Chondrocyte (in vitro differentiated cells): Measurements from ENCODE around the gene TRMT1. TPM values are rescaled to one million over a fixed set of nuclear protein-coding genes. Genes with fewer than 3 reads are reported as not detected.
A peak's percentile ranks its signal among the peaks of the same experiment; 100 is the strongest.

Experiments used
- DNase-seq: peaks from one replicate; pipeline ENCODE4 v3.0.0; 2021; ENCODE audit warnings: mixed read lengths, low spot score
- H3K27ac Mint-ChIP-seq: one replicate; pipeline ENCODE4 v1.8.0; 2021; ENCODE audit warnings: mild to moderate bottlenecking, moderate library complexity, mixed read lengths; ENCODE audit not compliant: unreplicated experiment
- H3K27me3 Mint-ChIP-seq: 2 replicates; pipeline ENCODE4 v1.8.0; 2021; ENCODE audit warnings: low read depth, mixed read lengths
- H3K36me3 Mint-ChIP-seq: 2 replicates; pipeline ENCODE4 v1.8.0; 2021; ENCODE audit warnings: low read depth, mixed read lengths
- H3K4me1 Mint-ChIP-seq: 2 replicates; pipeline ENCODE4 v1.8.0; 2021; ENCODE audit warnings: low read depth, mild to moderate bottlenecking, mixed read lengths
- H3K4me3 Mint-ChIP-seq: one replicate; pipeline ENCODE4 v1.8.0; 2021; ENCODE audit warnings: mild to moderate bottlenecking, moderate library complexity, mixed read lengths; ENCODE audit not compliant: unreplicated experiment
- H3K9me3 Mint-ChIP-seq: 2 replicates; pipeline ENCODE4 v1.8.0; 2021; ENCODE audit warnings: low read depth, mixed read lengths
- total RNA-seq: library from RNA; stranded (reverse); gene quantifications from 3 replicates; pipeline ENCODE4 v1.2.1, GENCODE V29; 2021
- TF ChIP-seq, protein P1 (sequence below): fragments of 200-600 bp; sonication (generic); IDR thresholded peaks from 2 replicates; pipeline ENCODE4 v1.5.0; 2021; ENCODE audit warnings: antibody characterized with exemption, mild to moderate bottlenecking, moderate library complexity

Gene TRMT1
- total RNA-seq, 1 donor from 2014 or later, result 25.4 TPM

GRCh38 chr19:13093407-13094105 lies 23.0 kb downstream of the TRMT1 start:
- Mint-ChIP-seq H3K9me3 (no peaks in the 10 kb centered on the region), H3K4me1 (peaks cover 61% of the 10 kb centered on the region), H3K27me3 (peaks cover 10% of the 10 kb centered on the region), H3K4me3 (no peak overlapping the region), H3K36me3 (peaks cover 8% of the 10 kb centered on the region), H3K27ac (peak overlapping the region; percentile 61)
- DNase-seq, result no peak
- TF ChIP-seq, protein P1, sequence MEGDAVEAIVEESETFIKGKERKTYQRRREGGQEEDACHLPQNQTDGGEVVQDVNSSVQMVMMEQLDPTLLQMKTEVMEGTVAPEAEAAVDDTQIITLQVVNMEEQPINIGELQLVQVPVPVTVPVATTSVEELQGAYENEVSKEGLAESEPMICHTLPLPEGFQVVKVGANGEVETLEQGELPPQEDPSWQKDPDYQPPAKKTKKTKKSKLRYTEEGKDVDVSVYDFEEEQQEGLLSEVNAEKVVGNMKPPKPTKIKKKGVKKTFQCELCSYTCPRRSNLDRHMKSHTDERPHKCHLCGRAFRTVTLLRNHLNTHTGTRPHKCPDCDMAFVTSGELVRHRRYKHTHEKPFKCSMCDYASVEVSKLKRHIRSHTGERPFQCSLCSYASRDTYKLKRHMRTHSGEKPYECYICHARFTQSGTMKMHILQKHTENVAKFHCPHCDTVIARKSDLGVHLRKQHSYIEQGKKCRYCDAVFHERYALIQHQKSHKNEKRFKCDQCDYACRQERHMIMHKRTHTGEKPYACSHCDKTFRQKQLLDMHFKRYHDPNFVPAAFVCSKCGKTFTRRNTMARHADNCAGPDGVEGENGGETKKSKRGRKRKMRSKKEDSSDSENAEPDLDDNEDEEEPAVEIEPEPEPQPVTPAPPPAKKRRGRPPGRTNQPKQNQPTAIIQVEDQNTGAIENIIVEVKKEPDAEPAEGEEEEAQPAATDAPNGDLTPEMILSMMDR, result peak; percentile 97

DNA sequence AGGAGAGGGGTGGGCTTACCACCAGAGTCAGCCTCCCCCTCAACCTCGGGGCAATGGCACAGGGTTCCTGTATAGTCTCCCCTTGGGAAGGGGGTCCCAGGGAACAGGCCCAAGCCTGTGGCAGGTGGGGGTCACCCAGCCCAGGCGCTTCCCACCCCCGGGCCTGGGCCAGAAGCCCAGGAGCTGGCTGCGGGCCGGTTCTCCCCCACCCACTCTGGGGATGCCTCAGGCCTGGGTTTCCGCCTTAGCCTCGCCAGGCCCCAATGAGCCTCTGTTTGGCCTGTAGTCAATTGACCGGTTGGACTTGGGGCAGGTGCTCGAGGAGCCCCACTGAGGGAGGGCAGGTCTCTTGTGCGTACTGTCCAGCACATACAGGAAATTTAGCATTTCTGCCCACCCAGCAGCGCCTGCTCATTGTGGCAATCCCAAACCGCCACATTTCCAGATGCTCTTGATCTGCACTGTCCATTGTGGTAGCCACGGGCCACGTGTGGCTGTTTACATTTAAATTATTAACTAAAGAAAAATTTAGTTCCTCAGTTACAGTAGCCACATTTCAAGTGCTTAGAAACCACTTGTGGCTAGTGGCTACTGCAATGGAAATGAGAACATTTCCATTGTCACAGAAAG lies 23.8 kb downstream of the TRMT1 start:
- TF ChIP-seq, protein P1, result no peak
- no peaks in the 10 kb centered on the region for H3K9me3 Mint-ChIP-seq
- H3K4me1 Mint-ChIP-seq, result peaks cover 57% of the 10 kb centered on the region
- H3K27ac Mint-ChIP-seq, result peak overlapping the region; percentile 71
- H3K27me3 Mint-ChIP-seq, result peaks cover 7% of the 10 kb centered on the region
- no peak for DNase-seq
- peaks cover 13% of the 10 kb centered on the region for H3K36me3 Mint-ChIP-seq
- H3K4me3 Mint-ChIP-seq, result no peak overlapping the region

DNA sequence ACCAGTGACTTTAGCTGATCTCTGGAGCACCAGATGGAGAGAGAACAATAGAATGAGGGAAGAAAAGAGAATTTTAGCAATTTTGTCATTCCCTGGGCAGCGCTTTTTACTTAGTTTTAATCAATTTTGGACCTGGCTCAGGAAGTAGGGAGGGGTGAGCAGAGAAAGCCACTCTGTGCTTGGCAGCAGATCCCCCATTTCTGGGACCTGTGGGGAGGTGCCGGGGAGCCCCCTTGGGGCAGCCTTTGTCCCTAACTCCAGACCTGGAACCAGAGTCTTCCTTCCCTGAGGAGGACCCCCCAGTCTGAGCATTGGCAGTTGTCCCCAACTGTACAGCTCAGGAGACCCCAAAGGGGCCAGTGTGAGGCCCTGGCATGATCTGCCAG lies 24.4 kb downstream of the TRMT1 start:
- H3K36me3 Mint-ChIP-seq, result peaks cover 14% of the 10 kb centered on the region
- TF ChIP-seq, protein P1, result no peak
- H3K9me3 Mint-ChIP-seq, result no peaks in the 10 kb centered on the region
- peak overlapping the region; percentile 62 for H3K4me3 Mint-ChIP-seq
- H3K4me1 Mint-ChIP-seq, result peaks cover 57% of the 10 kb centered on the region
- peak overlapping the region; percentile 94 for H3K27ac Mint-ChIP-seq
- H3K27me3 Mint-ChIP-seq, result peaks cover 7% of the 10 kb centered on the region
- no peak for DNase-seq

GRCh38 chr19:13091400-13092157 lies 25.0 kb downstream of the TRMT1 start:
- Mint-ChIP-seq H3K4me1 (peaks cover 54% of the 10 kb centered on the region), H3K9me3 (no peaks in the 10 kb centered on the region), H3K27me3 (peaks cover 3% of the 10 kb centered on the region), H3K4me3 (peak overlapping the region; percentile 62), H3K27ac (peak overlapping the region; percentile 94), H3K36me3 (peaks cover 15% of the 10 kb centered on the region)
- TF ChIP-seq, protein P1, result peak; percentile 49
- peak; percentile 96 for DNase-seq

DNA sequence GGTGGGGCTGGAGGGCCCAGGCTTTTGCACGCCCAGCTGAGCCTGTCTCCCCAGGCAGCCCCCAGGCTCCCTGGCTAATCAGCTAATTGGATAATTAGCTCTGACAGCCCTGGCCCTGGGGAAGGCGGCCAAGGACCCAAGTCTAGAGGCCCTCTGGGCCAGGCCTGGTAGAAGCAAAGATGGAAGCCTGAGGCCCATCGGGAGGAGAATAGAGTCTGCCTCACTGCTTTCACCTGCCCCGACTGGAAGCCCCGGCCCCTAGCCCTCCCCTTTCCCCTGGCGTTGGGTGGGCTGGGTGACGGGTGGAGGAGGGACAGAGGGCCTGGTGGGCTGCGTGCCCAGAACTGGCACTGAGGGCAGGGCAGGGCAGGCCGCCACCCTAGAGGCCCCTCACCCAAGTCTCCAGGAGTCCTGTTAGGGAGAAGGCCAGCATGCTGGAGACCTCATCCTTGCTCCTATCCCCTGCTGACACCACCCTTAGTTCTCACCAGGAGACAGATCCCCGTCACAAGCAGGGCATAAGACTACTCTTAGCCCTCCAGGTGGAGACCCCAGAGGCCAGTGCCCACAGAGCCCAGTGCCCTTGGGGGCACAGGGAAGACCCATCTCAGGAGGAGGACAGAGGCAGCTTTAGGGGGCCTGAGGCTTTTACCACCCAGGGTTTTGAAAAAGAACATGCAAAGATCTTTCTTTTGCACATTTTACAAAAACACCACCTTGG lies 25.9 kb downstream of the TRMT1 start:
- H3K27ac Mint-ChIP-seq, result peak overlapping the region; percentile 94
- no peak for DNase-seq
- TF ChIP-seq, protein P1, result no peak
- peaks cover 54% of the 10 kb centered on the region for H3K4me1 Mint-ChIP-seq
- H3K36me3 Mint-ChIP-seq, result peaks cover 14% of the 10 kb centered on the region
- H3K27me3 Mint-ChIP-seq, result peaks cover 1% of the 10 kb centered on the region
- H3K9me3 Mint-ChIP-seq, result no peaks in the 10 kb centered on the region
- H3K4me3 Mint-ChIP-seq, result peak overlapping the region; percentile 62
